ENCODE results near the gene OR2L5.

OR2L5 gene

GRCh38 chr1:248013229-248013710 lies at the start of gene OR2L5:
Gene OR2L5 (plus strand): TSS chr1:248013660. CDS start chr1:248021948, 8,288 bp downstream.
- no peak within 1 kb of the TSS for H3K27ac ChIP-seq
- TF ChIP-seq CTCF (conservative IDR thresholded peaks at IDR 0.05; ENCODE audit: low read depth): no peak
- no peak for DNase-seq (ENCODE audit: low spot score)
- ChIA-PET CTCF (no interaction called here), POLR2A (ENCODE audit: low non-redundant PET) (no interaction called here)

GRCh38 chr1:247964933-247965332 lies 48.5 kb upstream of the OR2L5 start, which contains the start of gene OR2AK2:
Gene OR2AK2 (plus strand): TSS chr1:247965233. CDS start chr1:247965377, 144 bp downstream.
- no peak for DNase-seq (ENCODE audit: low spot score)
- ChIA-PET POLR2A (ENCODE audit: low non-redundant PET) (no interaction called here), CTCF (no interaction called here)

GRCh38 chr1:247966532-247967204 lies 46.8 kb upstream of the OR2L5 start:
- DNase-seq (ENCODE audit: low spot score): no peak
- CTCF ChIA-PET: no interaction called here
- POLR2A ChIA-PET (ENCODE audit: low non-redundant PET): no interaction called here
- no peak overlapping the region for H3K27ac ChIP-seq
- no peak for TF ChIP-seq CTCF (conservative IDR thresholded peaks at IDR 0.05; ENCODE audit: low read depth)

More at GRCh38 chr1:247964933-247965332, 48.5 kb upstream of the OR2L5 start, which contains the start of gene OR2AK2:
- TF ChIP-seq CTCF (conservative IDR thresholded peaks at IDR 0.05; ENCODE audit: low read depth): no peak
- H3K27ac ChIP-seq: no peak within 1 kb of the TSS

- H3K27ac ChIP-seq: no peak overlapping the region
- TF ChIP-seq CTCF (conservative IDR thresholded peaks at IDR 0.05; ENCODE audit: low read depth): no peak
- DNase-seq (ENCODE audit: low spot score): no peak
- POLR2A ChIA-PET (ENCODE audit: low non-redundant PET): no interaction called here
- CTCF ChIA-PET: no interaction called here
These were observed 20.5 kb upstream of the OR2L5 start for GRCh38 chr1:247992986-247993385.

GRCh38 chr1:247998811-247999210 lies 14.6 kb upstream of the OR2L5 start:
- ChIA-PET POLR2A (ENCODE audit: low non-redundant PET) (no interaction called here), CTCF (no interaction called here)
- no peak for TF ChIP-seq CTCF (conservative IDR thresholded peaks at IDR 0.05; ENCODE audit: low read depth)
- DNase-seq (ENCODE audit: low spot score): no peak
- no peak overlapping the region for H3K27ac ChIP-seq

GRCh38 chr1:248000169-248000568 lies 13.3 kb upstream of the OR2L5 start:
- no peak for TF ChIP-seq CTCF (conservative IDR thresholded peaks at IDR 0.05; ENCODE audit: low read depth)
- CTCF ChIA-PET: no interaction called here
- H3K27ac ChIP-seq: no peak overlapping the region
- POLR2A ChIA-PET (ENCODE audit: low non-redundant PET): no interaction called here
- no peak for DNase-seq (ENCODE audit: low spot score)
